H1 (cell line): Measurements from ENCODE around the gene RASSF10. TPM values are rescaled to one million over a fixed set of nuclear protein-coding genes. Genes with fewer than 3 reads are reported as not detected.

ENCODE experiments used
- CTCF ChIA-PET: fragments of 300-600 bp; sonication (Branson Sonifier 250); formaldehyde crosslinking; loops from one replicate; lab custom pipeline; 2021; ENCODE audit not compliant: partially characterized antibody; lab: Charles Lee
- POLR2A ChIA-PET: fragments of 300-600 bp; sonication (Branson Sonifier 250); formaldehyde crosslinking; loops from one replicate; lab custom pipeline; 2021; ENCODE audit warnings: inconsistent platforms; ENCODE audit not compliant: partially characterized antibody; lab: Charles Lee
- DNase-seq, 2 experiments: peaks; one replicate each; pipeline versions ENCODE4 v3.0.0 to v3.0.0-alpha.2; 2010 to 2022; ENCODE audit warnings: low spot score in 2 of 2, low read depth in 1 of 2, mixed read lengths in 1 of 2
- FAIRE-seq: peaks from 2 replicates; lab custom pipeline; 2011; peaks lifted over from hg19 to GRCh38; lab: Jason Lieb, UNC
- H2AFZ ChIP-seq: 2 replicates; pipeline ENCODE4 v1.8.1; 2012; ENCODE audit warnings: low read length, inconsistent platforms
- H2AK5ac ChIP-seq: 2 replicates; pipeline ENCODE4 v1.6.1; 2013; ENCODE audit warnings: low read depth, low read length
- H2BK120ac ChIP-seq: replicated peaks from 2 replicates; pipeline ENCODE3; 2013; ENCODE audit warnings: low read depth, low read length, inconsistent platforms
- H2BK12ac ChIP-seq: 2 replicates; pipeline ENCODE4 v1.6.1; 2013; ENCODE audit warnings: low read depth, low read length
- H2BK15ac ChIP-seq: 2 replicates; pipeline ENCODE4 v1.6.1; 2013; ENCODE audit warnings: low read length
- H2BK20ac ChIP-seq: 2 replicates; pipeline ENCODE4 v1.6.1; 2013; ENCODE audit warnings: low read length
- H2BK5ac ChIP-seq: 2 replicates; pipeline ENCODE4 v1.6.1; 2013; ENCODE audit warnings: low read depth, low read length
- H3K14ac ChIP-seq: 2 replicates; pipeline ENCODE4 v1.6.1; 2013; ENCODE audit warnings: inconsistent platforms; ENCODE audit not compliant: insufficient read length
- H3K18ac ChIP-seq: 2 replicates; pipeline ENCODE4 v1.6.1; 2013; ENCODE audit warnings: low read length; ENCODE audit errors: extremely low read depth
- H3K23ac ChIP-seq: 2 replicates; pipeline ENCODE4 v1.6.1; 2013; ENCODE audit warnings: inconsistent platforms; ENCODE audit not compliant: insufficient read length
- H3K23me2 ChIP-seq: 2 replicates; pipeline ENCODE4 v1.6.1; 2013; ENCODE audit warnings: low read depth, low read length
- H3K27ac ChIP-seq: 2 replicates; pipeline ENCODE4 v1.6.1; 2011; ENCODE audit warnings: low read depth, low read length, inconsistent platforms
- H3K27me3 ChIP-seq, 4 experiments: replicated peaks in 1 of 4; 1 replicate in 1 of 4; 2 replicates in 3 of 4; pipeline versions ENCODE4 v1.6.1 to v1.8.1; 2011 to 2013; ENCODE audit warnings: low read length in 3 of 4, mild to moderate bottlenecking in 3 of 4, inconsistent platforms in 2 of 4, mixed read lengths in 2 of 4, moderate library complexity in 1 of 4; ENCODE audit not compliant: control insufficient read depth in 3 of 4, insufficient read depth in 3 of 4; ENCODE audit errors: extremely low read depth in 1 of 4
- H3K36me3 ChIP-seq, 4 experiments: 2 replicates each; pipeline versions ENCODE4 v1.6.1 to v1.8.1; 2011 to 2013; ENCODE audit warnings: mild to moderate bottlenecking in 4 of 4, low read length in 3 of 4, moderate library complexity in 2 of 4, control low read depth in 1 of 4, inconsistent platforms in 1 of 4; ENCODE audit not compliant: insufficient read depth in 4 of 4, control insufficient read depth in 2 of 4
- H3K4ac ChIP-seq: replicated peaks from 2 replicates; pipeline ENCODE3; 2013; ENCODE audit warnings: low read length, low read depth, mixed read lengths, inconsistent platforms; ENCODE audit not compliant: insufficient read length
- H3K4me1 ChIP-seq, 4 experiments: replicated peaks in 1 of 4; 1 replicate in 1 of 4; 2 replicates in 3 of 4; pipeline versions ENCODE4 v1.6.1 to v1.8.1; 2011 to 2013; ENCODE audit warnings: low read length in 3 of 4, inconsistent platforms in 2 of 4, mixed read lengths in 1 of 4; ENCODE audit not compliant: insufficient read depth in 4 of 4, control insufficient read depth in 3 of 4
- H3K4me2 ChIP-seq, 2 experiments: 2 replicates each; pipeline versions ENCODE4 v1.6.1 to v1.8.1; 2011 to 2013; ENCODE audit warnings: low read depth in 2 of 2, low read length in 2 of 2, control low read depth in 1 of 2, inconsistent platforms in 1 of 2, mild to moderate bottlenecking in 1 of 2; ENCODE audit not compliant: insufficient read depth in 1 of 2
- H3K4me3 ChIP-seq, 4 experiments: fragments of 200-600, 300-600 bp in 1 of 4; sonication (generic), shearing (Covaris generic), sonication (Bioruptor Twin) in 1 of 4; 2 replicates each; pipeline versions ENCODE4 v1.5.1 to v1.8.1; 2011 to 2016; ENCODE audit warnings: low read length in 4 of 4, low read depth in 3 of 4, control low read depth in 2 of 4, inconsistent platforms in 2 of 4, mild to moderate bottlenecking in 2 of 4, mixed read lengths in 1 of 4, moderate library complexity in 1 of 4; ENCODE audit not compliant: insufficient read depth in 2 of 4; ENCODE audit errors: extremely low read depth in 1 of 4
- H3K56ac ChIP-seq: replicated peaks from 2 replicates; pipeline ENCODE3; 2013; ENCODE audit warnings: low read depth, mild to moderate bottlenecking, mixed read lengths, low read length, inconsistent platforms; ENCODE audit not compliant: insufficient read length
- H3K79me1 ChIP-seq: 2 replicates; pipeline ENCODE4 v1.6.1; 2013; ENCODE audit warnings: low read depth, low read length, control low read depth
- H3K79me2 ChIP-seq, 2 experiments: 2 replicates each; pipeline versions ENCODE4 v1.6.1 to v1.8.1; 2012 to 2013; ENCODE audit warnings: low read length in 2 of 2, mild to moderate bottlenecking in 2 of 2, inconsistent platforms in 1 of 2; ENCODE audit not compliant: insufficient read depth in 2 of 2, control insufficient read depth in 1 of 2
- H3K9ac ChIP-seq, 4 experiments: replicated peaks in 1 of 4; 1 replicate in 1 of 4; 2 replicates in 3 of 4; pipeline versions ENCODE4 v1.6.1 to v1.8.1; 2011 to 2013; ENCODE audit warnings: low read depth in 3 of 4, low read length in 3 of 4, control low read depth in 2 of 4, mild to moderate bottlenecking in 2 of 4, moderate library complexity in 2 of 4, inconsistent platforms in 1 of 4; ENCODE audit errors: extremely low read depth in 1 of 4
- H3K9me3 ChIP-seq, 2 experiments: 2 replicates each; pipeline versions ENCODE4 v1.6.1 to v1.8.1; 2012 to 2013; ENCODE audit warnings: mild to moderate bottlenecking in 2 of 2, moderate library complexity in 2 of 2, control low read depth in 1 of 2, inconsistent platforms in 1 of 2, low read depth in 1 of 2, low read length in 1 of 2, mixed read lengths in 1 of 2; ENCODE audit not compliant: insufficient read depth in 2 of 2
- H4K20me1 ChIP-seq, 2 experiments: replicated peaks in 1 of 2; 2 replicates each; pipeline versions ENCODE3 to v1.8.1; 2011 to 2013; ENCODE audit warnings: inconsistent platforms in 2 of 2, low read length in 2 of 2, mild to moderate bottlenecking in 1 of 2; ENCODE audit not compliant: insufficient read depth in 2 of 2, control insufficient read depth in 1 of 2
- H4K5ac ChIP-seq: 2 replicates; pipeline ENCODE4 v1.6.1; 2013; ENCODE audit warnings: low read length, low read depth, mixed read lengths, inconsistent platforms; ENCODE audit not compliant: insufficient read length
- H4K8ac ChIP-seq: 2 replicates; pipeline ENCODE4 v1.8.0; 2013; ENCODE audit warnings: mild to moderate bottlenecking, moderate library complexity, low read length, inconsistent platforms; ENCODE audit not compliant: insufficient read depth; ENCODE audit errors: extremely low read depth
- H4K91ac ChIP-seq: replicated peaks from 2 replicates; pipeline ENCODE3; 2013; ENCODE audit warnings: low read length, mixed read lengths, inconsistent platforms; ENCODE audit not compliant: insufficient read length
- KDM1A ChIP-seq: fragments of 200-600, 300-600 bp; sonication (generic); IDR thresholded peaks from 2 replicates; pipeline ENCODE4 v1.7.1; 2016; ENCODE audit warnings: mild to moderate bottlenecking, low read length, borderline replicate concordance
- RXRA ChIP-seq: IDR thresholded peaks from 2 replicates; pipeline ENCODE4 v1.6.1; 2011; ENCODE audit warnings: low read depth, mild to moderate bottlenecking, low read length, moderate library complexity; ENCODE audit not compliant: insufficient read depth
- polyA plus RNA-seq, 7 experiments: library from polyadenylated mRNA; depleted of rRNA in 3 of 7; stranded (reverse) in 5 of 7; unstranded in 2 of 7; fragments of >200 nt in 5 of 7; fragments of 200-250 nt in 2 of 7; gene quantifications; 1 replicate in 5 of 7; 2 replicates in 1 of 7; 4 replicates in 1 of 7; pipeline versions ENCODE4 v1.2.1 to v1.2.3, GENCODE V29; 2011 to 2013; ENCODE audit warnings: missing spikeins in 2 of 7, mixed read lengths in 2 of 7
- total RNA-seq: library from RNA; stranded (reverse); fragmentation: NEBNext Ultra II Directional; extraction: Animal tissue kit (Norgen Biotek cat#: 25700); gene quantifications from 2 replicates; pipeline ENCODE4 v1.2.1, GENCODE V29; 2021

Gene RASSF10
- total and polyA plus RNA-seq, 2 of the 8 experiments (the other 6 are each of a cell fraction or from before 2014, with no cell fraction given): 0.51 to 1.8 TPM

DNA sequence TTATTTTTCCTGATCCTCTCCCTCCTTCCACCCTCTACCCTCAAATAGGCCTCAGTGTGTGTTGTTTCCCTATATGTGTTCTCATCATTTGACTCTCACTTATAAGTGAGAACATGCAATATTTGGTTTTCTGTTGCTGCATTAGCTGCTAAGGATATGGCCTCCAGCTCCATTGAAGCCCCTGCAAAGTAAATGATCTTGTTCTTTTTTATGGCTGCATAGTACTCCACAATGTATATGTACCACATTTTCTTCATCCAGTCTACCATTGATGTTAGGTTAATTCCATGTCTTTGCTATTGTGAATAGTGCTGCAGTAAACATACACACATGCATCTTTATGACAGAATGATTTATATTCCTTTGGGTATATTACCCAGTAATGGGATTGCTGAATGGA, 13.3 kb upstream of the RASSF10 start:
- Histone ChIP-seq H3K9ac (no peak overlapping the region), H3K4ac (no peak overlapping the region), H2AK5ac (no peak overlapping the region), H3K9me3 (no peaks in the 10 kb centered on the region), H4K20me1 (no peaks in the 10 kb centered on the region), H2AFZ (no peak overlapping the region), H3K23me2 (no peaks in the 10 kb centered on the region), H3K27me3 (no peaks in the 10 kb centered on the region; a peak in 1 of 7 replicates), H4K5ac (no peak overlapping the region), H3K23ac (no peak overlapping the region), H2BK20ac (no peak overlapping the region), H2BK12ac (no peak overlapping the region), H3K56ac (no peak overlapping the region), H3K36me3 (no peaks in the 10 kb centered on the region), H2BK15ac (no peak overlapping the region), H3K4me3 (no peak overlapping the region), H2BK5ac (no peak overlapping the region), H3K79me2 (no peaks in the 10 kb centered on the region), H4K8ac (no peak overlapping the region), H3K27ac (no peak overlapping the region), H3K4me2 (no peak overlapping the region), H3K14ac (no peak overlapping the region), H3K4me1 (peaks cover 0 to 5% (median 1%) of the 10 kb centered on the region in 4 experiments; a peak in 2 of 7 replicates), H3K18ac (no peak overlapping the region), H4K91ac (no peak overlapping the region), H2BK120ac (no peak overlapping the region), H3K79me1 (no peaks in the 10 kb centered on the region)
- ChIA-PET POLR2A (no interaction called here), CTCF (interaction anchor here (1.3 to 1.8 kb wide), 2 partner anchors 20 to 32 kb away, joined by 3 to 8 read pairs; no protein-coding TSS in a partner anchor)
- DNase-seq (no peak), FAIRE-seq (no peak)
- no peak for TF ChIP-seq RXRA
- TF ChIP-seq KDM1A: 0 out of 2 replicates have a peak, but pooled peaks have one; percentile 44
